ENCODE data around the gene RAI2.
A peak's percentile ranks its signal among the peaks of the same experiment; 100 is the strongest.

RAI2 gene

DNA sequence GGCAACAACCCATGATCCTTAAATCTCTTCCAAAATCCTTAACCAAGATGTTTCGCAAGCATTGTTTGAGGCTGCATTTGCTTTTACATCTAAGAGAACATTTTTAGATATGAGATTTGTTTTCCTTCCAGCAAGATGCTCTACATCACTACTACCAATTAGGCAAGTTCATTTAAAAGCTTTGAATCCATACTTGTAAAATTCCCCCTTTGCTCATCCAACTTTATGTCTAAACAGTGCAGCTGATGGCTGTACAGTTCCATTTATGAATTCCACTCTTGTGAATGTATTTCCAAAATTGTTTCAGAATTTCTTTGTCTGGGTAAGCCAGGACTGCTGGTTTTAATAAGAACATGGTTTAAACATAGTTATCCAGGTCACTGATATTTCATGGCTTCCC, 31.5 kb downstream of the RAI2 start:
- no peak for DNase-seq (ENCODE audit: low read depth in 2 of 2)

GRCh38 chrX:17828171-17828570, 32.9 kb downstream of the RAI2 start:
- no peak for DNase-seq (ENCODE audit: low read depth in 2 of 2)

DNA sequence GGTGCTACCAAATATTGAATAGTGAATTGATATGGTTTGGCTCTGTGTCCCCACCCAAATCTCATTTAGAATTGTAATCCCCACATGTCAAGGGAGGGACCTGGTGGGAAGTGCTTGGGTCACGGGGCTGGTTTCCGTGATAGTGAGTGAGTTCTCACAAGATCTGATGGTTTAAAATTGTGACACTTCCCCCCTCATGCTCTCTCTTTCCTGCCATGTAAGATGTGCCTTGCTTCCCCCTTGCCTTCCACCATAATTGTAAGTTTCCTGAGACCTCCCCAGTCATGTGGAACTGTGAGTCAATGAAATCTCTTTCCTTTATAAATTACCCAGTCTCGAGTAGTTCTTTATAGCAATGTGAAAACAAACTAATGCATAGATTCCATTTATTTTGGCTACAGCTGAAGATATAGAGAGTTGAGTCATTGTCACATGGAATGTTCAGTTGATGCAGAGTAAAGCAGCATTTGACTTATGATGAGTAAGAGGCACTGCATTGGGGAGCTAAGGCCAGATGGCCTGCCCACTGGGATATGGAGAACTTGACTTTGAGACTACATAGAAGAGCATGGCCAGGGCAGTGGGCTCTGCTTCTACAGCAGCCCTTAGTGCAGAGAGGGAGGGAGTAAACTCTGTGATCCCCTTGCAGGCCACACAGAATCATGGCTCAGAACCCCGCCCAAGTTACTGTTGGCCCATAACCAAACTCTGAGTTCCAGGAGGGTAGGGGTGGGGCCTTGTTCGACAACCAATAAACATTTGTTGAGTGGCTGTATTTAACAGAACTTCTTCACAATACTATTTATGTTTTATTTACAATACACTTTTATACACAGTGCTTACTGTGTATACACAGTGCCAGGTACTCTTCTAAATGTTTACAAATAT, 34.2 kb downstream of the RAI2 start:
- no peak for DNase-seq (ENCODE audit: low read depth in 2 of 2)

- no peak for DNase-seq (ENCODE audit: low read depth in 2 of 2)
Measured at GRCh38 chrX:17824980-17825379, 36.1 kb downstream of the RAI2 start.

DNA sequence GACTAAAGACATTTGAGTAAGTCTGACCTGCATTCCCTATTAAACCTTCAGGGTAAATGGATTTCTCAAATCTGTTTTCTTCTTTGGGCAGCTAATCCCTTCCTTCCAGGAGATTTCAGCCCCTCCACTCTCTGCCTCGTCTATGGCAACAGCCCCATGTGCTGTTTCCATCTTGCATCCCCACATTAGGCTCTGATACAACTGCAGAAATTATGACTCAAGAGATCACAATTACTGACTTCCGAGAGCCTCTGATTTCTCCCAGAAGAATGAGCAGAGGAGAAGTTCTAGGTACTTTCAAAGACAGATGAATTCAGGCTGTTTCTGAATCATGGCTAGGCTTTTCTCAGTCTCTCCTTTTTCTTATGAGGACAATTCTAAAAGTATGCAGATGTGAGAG, 38.7 kb downstream of the RAI2 start:
- DNase-seq (ENCODE audit: low read depth in 2 of 2), result no peak

DNA sequence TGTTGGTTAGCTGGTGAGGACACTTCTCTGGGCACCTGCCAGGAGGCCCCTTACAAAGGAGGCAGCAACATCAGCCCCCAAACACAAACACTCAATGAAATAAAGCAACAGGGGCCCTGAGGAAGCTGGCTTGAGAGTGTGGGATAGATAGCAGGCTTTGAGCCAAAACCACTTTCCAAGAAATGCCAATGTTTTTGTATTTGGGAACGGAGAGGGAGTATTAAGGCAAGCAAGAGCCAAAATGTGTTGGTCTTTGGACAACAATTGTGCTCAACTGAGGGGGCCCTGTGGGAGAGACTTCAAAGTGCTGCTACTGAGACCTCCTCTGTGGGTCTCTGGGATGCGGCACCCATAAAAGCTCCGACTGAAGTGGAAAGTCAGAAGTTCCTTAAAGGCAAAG, 41.0 kb downstream of the RAI2 start:
- DNase-seq (ENCODE audit: low read depth in 2 of 2), result no peak

DNA sequence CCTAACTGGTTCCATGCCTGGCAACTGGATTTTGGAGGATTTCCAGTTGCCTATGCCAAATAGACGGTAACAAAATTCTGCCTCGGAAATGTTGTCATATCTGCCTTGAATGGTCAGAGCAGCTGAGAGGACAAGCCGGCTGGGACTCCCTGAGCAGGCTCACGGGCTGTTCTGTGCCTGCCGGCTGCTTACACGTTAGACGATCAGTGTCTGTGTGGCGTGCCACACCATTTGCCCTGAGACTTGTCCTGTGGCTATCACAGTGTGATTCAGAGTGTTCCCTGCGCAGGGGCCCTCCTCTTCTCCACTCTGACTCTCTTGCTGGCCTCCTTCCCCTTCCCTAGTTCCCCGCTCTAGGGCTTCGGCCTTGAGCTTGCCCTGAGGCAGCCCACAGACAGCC, 42.4 kb downstream of the RAI2 start:
- DNase-seq (ENCODE audit: low read depth in 2 of 2), result no peak

GRCh38 chrX:17817251-17817650, 43.8 kb downstream of the RAI2 start:
- no peak for DNase-seq (ENCODE audit: low read depth in 2 of 2)

DNA sequence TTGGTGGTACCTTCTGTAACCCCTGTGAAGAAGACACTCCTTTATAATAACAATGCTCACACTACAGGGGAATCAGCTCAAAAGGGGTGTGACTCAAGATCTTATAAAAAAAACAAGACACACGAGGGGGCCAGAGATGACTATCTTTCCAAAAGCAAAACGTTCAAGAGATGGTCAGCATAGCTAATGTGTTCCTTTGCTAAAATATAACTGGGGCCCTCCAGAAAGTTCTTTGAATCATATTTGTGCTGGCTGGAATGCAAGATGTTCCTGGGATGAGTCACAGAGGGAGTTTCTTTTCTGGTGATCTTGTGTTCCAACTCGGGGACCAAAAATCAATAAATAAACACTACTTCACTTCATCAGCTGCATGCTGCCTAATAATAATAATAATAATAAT, 46.5 kb downstream of the RAI2 start:
- DNase-seq (ENCODE audit: low read depth in 2 of 2), result no peak

- DNase-seq (ENCODE audit: low read depth in 2 of 2), result no peak
Measured at GRCh38 chrX:17814059-17814458, 47.0 kb downstream of the RAI2 start.

DNA sequence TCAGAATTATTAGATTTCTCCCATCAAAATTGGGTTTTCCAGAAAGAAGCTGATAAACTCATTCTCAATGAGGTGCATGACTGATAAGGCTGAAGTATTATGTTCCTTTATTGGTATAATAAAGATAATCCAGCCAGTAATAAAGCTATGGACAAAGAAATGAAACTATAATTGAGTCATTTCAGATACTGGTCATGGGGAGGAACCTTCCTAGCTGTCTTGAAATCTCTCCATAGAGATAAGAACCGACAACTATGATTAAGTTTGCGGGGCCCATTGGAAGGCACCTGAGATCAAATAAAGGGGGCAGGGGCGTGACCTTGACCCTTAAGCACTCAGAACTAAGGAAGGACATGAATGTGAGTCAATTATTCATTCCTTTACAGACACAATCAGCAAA, 47.8 kb downstream of the RAI2 start:
- DNase-seq (ENCODE audit: low read depth in 2 of 2), result no peak

GRCh38 chrX:17812763-17813162, 48.3 kb downstream of the RAI2 start:
- DNase-seq (ENCODE audit: low read depth in 2 of 2), result no peak

DNA sequence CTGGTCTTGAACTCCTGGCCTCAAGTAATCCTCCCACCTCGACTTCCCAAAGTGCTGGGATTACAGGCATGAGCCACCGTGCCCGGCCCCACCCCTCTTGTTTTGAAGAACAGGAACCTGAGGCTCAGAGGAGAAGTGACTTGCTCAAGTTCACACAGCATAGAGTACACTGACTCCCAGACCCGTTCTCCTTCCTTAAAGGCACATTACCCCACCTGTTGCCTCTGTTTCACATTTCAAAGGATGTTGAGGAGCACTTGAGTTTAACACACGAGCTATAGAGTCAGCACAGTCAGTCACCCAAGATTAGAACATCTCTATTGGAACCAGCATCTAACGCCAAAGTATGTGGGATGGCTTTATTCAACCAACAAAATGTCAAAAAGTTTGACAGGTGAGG, 51.1 kb downstream of the RAI2 start:
- no peak for DNase-seq (ENCODE audit: low read depth in 2 of 2)

DNA sequence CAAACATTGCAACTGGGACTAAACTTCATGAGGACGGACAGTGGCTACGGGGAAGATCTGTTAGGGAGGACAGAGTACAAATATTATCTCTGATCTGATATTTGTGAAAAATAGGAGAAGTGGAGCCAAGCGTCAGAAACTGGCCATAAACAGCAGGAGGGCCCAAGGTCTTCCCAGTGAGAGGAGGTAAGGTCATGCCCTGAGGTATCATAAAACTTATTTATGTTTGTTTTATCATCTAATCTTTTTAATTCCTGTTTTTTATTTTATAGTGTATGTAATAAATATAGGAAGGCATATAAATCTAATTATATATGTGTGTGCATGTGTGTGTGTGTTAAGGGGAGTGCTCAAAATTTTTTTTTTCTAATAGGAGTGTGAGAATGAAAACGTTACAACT, 51.8 kb downstream of the RAI2 start:
- no peak for DNase-seq (ENCODE audit: low read depth in 2 of 2)

DNA sequence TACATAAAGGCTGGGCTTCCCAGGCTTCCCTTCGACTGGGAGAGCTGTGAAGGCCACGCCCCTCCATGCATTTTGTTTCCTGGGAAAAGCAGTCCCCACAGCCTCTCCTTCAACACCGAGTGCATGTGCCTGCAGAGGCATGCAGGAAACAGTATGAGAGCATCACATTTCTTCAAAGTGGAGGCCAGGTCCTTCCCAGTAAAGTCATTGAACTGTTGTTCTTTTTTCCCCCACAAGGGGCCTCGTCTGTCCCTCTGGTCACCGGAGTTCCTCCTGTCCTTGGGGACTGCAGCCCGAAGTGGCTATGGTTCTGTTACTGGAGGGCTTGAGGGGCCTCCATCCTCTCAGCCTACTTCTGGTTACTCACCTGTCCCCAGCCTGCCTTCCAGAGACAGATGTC, 56.0 kb downstream of the RAI2 start:
- DNase-seq (ENCODE audit: low read depth in 2 of 2), result no peak

DNA sequence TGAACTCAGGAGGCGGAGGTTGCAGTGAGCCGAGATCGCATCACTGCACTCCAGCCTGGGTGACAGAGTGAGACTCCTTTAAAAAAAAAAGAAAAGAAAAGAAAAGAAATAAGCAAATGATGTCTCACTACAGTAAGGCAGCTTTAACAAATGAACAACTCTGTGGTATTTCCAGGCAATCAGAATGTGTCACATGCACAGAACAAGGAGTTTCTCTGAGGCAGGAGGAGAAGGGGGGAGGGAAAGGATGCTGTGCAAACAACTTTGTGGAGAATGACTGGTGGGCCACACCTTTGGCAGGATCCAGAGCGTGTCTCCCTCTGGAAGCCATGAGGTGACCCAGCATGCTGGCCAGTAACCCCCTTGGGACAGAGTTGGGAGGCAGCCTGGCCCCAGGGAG, 57.6 kb downstream of the RAI2 start:
- DNase-seq (ENCODE audit: low read depth in 2 of 2), result no peak

- no peak for DNase-seq (ENCODE audit: low read depth in 2 of 2)
Measured at GRCh38 chrX:17802756-17803155, 58.3 kb downstream of the RAI2 start.

- no peak for DNase-seq (ENCODE audit: low read depth in 2 of 2)
Measured at GRCh38 chrX:17801431-17801830, 59.7 kb downstream of the RAI2 start.

GRCh38 chrX:17798921-17799320, 62.2 kb downstream of the RAI2 start:
- DNase-seq (ENCODE audit: low read depth in 2 of 2), result no peak

- no peak for DNase-seq (ENCODE audit: low read depth in 2 of 2)
Measured at GRCh38 chrX:17792826-17793225, 68.3 kb downstream of the RAI2 start.

- DNase-seq (ENCODE audit: low read depth in 2 of 2), result no peak
Measured at GRCh38 chrX:17788956-17789562, 72.0 kb downstream of the RAI2 start.

GRCh38 chrX:17788439-17788838, 72.7 kb downstream of the RAI2 start:
- DNase-seq (ENCODE audit: low read depth in 2 of 2), result peak; percentile 17 to 18

GRCh38 chrX:17787557-17787956, 73.5 kb downstream of the RAI2 start:
- DNase-seq (ENCODE audit: low read depth in 2 of 2), result no peak

Measured in stimulated activated CD4-positive, alpha-beta T cell treated with anti-CD3 and anti-CD28 coated beads, Interleukin-1b, Interleukin-23, amount 100 ng/mL, for 4 hours (primary cell).